DND-41 (cell line): Measurements from ENCODE around the gene CADM2.

Experiments
- ATAC-seq: fragments of 200-7000 bp; cut with Tn5 transposase; 3 replicates; pipeline ENCODE4 v1.9.1; 2021; ENCODE audit warnings: low read depth; ENCODE audit not compliant: insufficient read depth
- DNase-seq: peaks from one replicate; pipeline ENCODE4 v3.0.0-alpha.2; 2020
- H2AFZ ChIP-seq: 2 replicates; pipeline ENCODE4 v1.6.0; 2012; ENCODE audit warnings: low read depth, low read length
- H3K27ac ChIP-seq: 2 replicates; pipeline ENCODE4 v1.5.1; 2012; ENCODE audit warnings: low read length, inconsistent platforms
- H3K27me3 ChIP-seq: fragments of 200-600 bp; sonication (generic); 2 replicates; pipeline ENCODE4 v1.6.0; 2012; ENCODE audit warnings: low read length, mild to moderate bottlenecking, inconsistent platforms; ENCODE audit not compliant: insufficient read depth, poor library complexity
- H3K36me3 ChIP-seq: 2 replicates; pipeline ENCODE4 v1.5.1; 2012; ENCODE audit warnings: low read length, inconsistent platforms; ENCODE audit not compliant: insufficient read depth
- H3K4me1 ChIP-seq: 2 replicates; pipeline ENCODE4 v1.5.1; 2012; ENCODE audit warnings: mild to moderate bottlenecking, low read length; ENCODE audit not compliant: insufficient read depth
- H3K4me2 ChIP-seq: 2 replicates; pipeline ENCODE4 v1.6.0; 2012; ENCODE audit warnings: mild to moderate bottlenecking, moderate library complexity, low read length, inconsistent platforms; ENCODE audit not compliant: insufficient read depth
- H3K4me3 ChIP-seq, 2 experiments: fragments of 200-600 bp in 1 of 2; shearing (Covaris generic) in 1 of 2; 2 replicates each; pipeline ENCODE4 v1.5.1; 2012 to 2016; ENCODE audit warnings: inconsistent platforms in 2 of 2, low read length in 2 of 2, mild to moderate bottlenecking in 2 of 2, low read depth in 1 of 2, moderate library complexity in 1 of 2
- H3K79me2 ChIP-seq: 2 replicates; pipeline ENCODE4 v1.6.0; 2012; ENCODE audit warnings: low read length, inconsistent platforms; ENCODE audit not compliant: insufficient read depth
- H3K9ac ChIP-seq: 2 replicates; pipeline ENCODE4 v1.6.0; 2012; ENCODE audit warnings: low read depth, mild to moderate bottlenecking, inconsistent platforms, low read length, moderate library complexity
- H3K9me3 ChIP-seq: 2 replicates; pipeline ENCODE4 v1.5.1; 2012; ENCODE audit warnings: low read length, moderate library complexity, mild to moderate bottlenecking, inconsistent platforms; ENCODE audit not compliant: insufficient read depth, severe bottlenecking
- H4K20me1 ChIP-seq: 2 replicates; pipeline ENCODE4 v1.6.0; 2012; ENCODE audit warnings: low read length; ENCODE audit not compliant: insufficient read depth
- CTCF ChIP-seq: IDR thresholded peaks from 2 replicates; pipeline ENCODE4 v1.5.1; 2012; ENCODE audit warnings: borderline replicate concordance, low read length, moderate library complexity, mild to moderate bottlenecking; ENCODE audit not compliant: poor library complexity, severe bottlenecking; ENCODE audit errors: extremely low read depth
- EZH2 ChIP-seq: IDR thresholded peaks from 3 replicates; pipeline ENCODE4 v1.6.1; 2012; ENCODE audit warnings: borderline replicate concordance, low read depth, mild to moderate bottlenecking, moderate library complexity, low read length, inconsistent platforms; ENCODE audit not compliant: severe bottlenecking

The CADM2 gene

GRCh38 chr3:84991422-84991900, 32.7 kb downstream of the CADM2 start:
- no peak overlapping the region for H3K27ac ChIP-seq
- no peaks in the 10 kb centered on the region for H3K79me2 ChIP-seq
- TF ChIP-seq CTCF (no peak), EZH2 (no peak)
- H3K36me3 ChIP-seq: no peaks in the 10 kb centered on the region
- H3K4me1 ChIP-seq: no peaks in the 10 kb centered on the region
- H3K4me2 ChIP-seq: no peak overlapping the region
- no peak overlapping the region for H3K9ac ChIP-seq
- ATAC-seq (no peak), DNase-seq (no peak)
- no peak overlapping the region for H2AFZ ChIP-seq
- H3K4me3 ChIP-seq: no peak overlapping the region
- H3K9me3 ChIP-seq: no peaks in the 10 kb centered on the region
- H4K20me1 ChIP-seq: no peaks in the 10 kb centered on the region
- H3K27me3 ChIP-seq: no peaks in the 10 kb centered on the region

- Histone ChIP-seq H3K4me3 (no peak overlapping the region), H4K20me1 (no peaks in the 10 kb centered on the region), H3K36me3 (no peaks in the 10 kb centered on the region), H2AFZ (no peak overlapping the region), H3K27me3 (no peaks in the 10 kb centered on the region), H3K4me1 (no peaks in the 10 kb centered on the region), H3K79me2 (no peaks in the 10 kb centered on the region), H3K9me3 (no peaks in the 10 kb centered on the region), H3K9ac (no peak overlapping the region), H3K4me2 (no peak overlapping the region), H3K27ac (no peak overlapping the region)
- TF ChIP-seq CTCF: no peak
- TF ChIP-seq EZH2: no peak
- no peak for DNase-seq
- ATAC-seq: no peak
Measured at GRCh38 chr3:84993956-84994355, 35.2 kb downstream of the CADM2 start.

GRCh38 chr3:84998545-84998944, 39.8 kb downstream of the CADM2 start:
- H3K9ac ChIP-seq: no peak overlapping the region
- H3K4me3 ChIP-seq: no peak overlapping the region
- no peaks in the 10 kb centered on the region for H3K9me3 ChIP-seq
- H3K4me2 ChIP-seq: no peak overlapping the region
- no peaks in the 10 kb centered on the region for H3K4me1 ChIP-seq
- H4K20me1 ChIP-seq: no peaks in the 10 kb centered on the region
- no peaks in the 10 kb centered on the region for H3K79me2 ChIP-seq
- no peak overlapping the region for H2AFZ ChIP-seq
- TF ChIP-seq CTCF (no peak), EZH2 (no peak)
- no peaks in the 10 kb centered on the region for H3K36me3 ChIP-seq
- H3K27me3 ChIP-seq: no peaks in the 10 kb centered on the region
- no peak for DNase-seq
- no peak overlapping the region for H3K27ac ChIP-seq
- ATAC-seq: no peak

- H3K4me3 ChIP-seq: no peak overlapping the region
- TF ChIP-seq EZH2 (no peak), CTCF (no peak)
- no peaks in the 10 kb centered on the region for H3K4me1 ChIP-seq
- H3K4me2 ChIP-seq: no peak overlapping the region
- no peak overlapping the region for H3K9ac ChIP-seq
- no peak overlapping the region for H2AFZ ChIP-seq
- no peaks in the 10 kb centered on the region for H3K27me3 ChIP-seq
- no peaks in the 10 kb centered on the region for H3K9me3 ChIP-seq
- no peaks in the 10 kb centered on the region for H3K36me3 ChIP-seq
- no peak for DNase-seq
- H4K20me1 ChIP-seq: no peaks in the 10 kb centered on the region
- no peak for ATAC-seq
- no peak overlapping the region for H3K27ac ChIP-seq
- H3K79me2 ChIP-seq: no peaks in the 10 kb centered on the region
Measured at GRCh38 chr3:85003479-85003878, 44.7 kb downstream of the CADM2 start.
